GM23248 (cell line): ENCODE results near the gene CHMP5.
"Not testable (repeated sequence)": the region's sequence is repeated elsewhere in the genome, so short reads cannot be mapped to it uniquely, and the experiment has no call there.

Source experiments
- EZH2 ChIP-seq: fragments of 200-600 bp; sonication (generic); IDR thresholded peaks from 2 replicates; pipeline ENCODE4 v1.6.1; 2018; ENCODE audit warnings: antibody characterized with exemption, mild to moderate bottlenecking; ENCODE audit not compliant: insufficient read depth, poor library complexity, severe bottlenecking
- EZH2phosphoT487 ChIP-seq: fragments of 200-600 bp; sonication (generic); IDR thresholded peaks from 2 replicates; pipeline ENCODE4 v1.6.1; 2018; ENCODE audit warnings: antibody characterized with exemption, moderate library complexity, mild to moderate bottlenecking, low read depth; ENCODE audit not compliant: insufficient read depth

DNA sequence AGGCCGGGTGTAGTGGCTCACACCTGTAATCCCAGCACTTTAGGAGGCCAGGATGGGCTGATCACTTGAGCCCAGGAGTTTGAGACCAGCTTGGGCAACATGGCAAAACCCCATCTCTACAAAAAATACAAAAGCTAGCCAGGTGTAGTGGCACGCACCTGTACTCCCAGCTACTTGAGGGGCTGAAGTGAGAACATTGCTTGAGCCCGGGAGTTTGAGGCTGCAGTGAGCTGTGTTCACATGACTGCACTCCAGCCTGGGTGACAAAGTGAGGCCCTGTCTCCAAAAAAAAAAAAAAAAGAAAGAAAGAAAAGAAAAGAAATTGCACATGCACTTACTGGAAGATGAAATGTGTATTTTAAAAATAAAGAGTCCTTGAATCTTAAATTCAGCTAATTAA, 52.3 kb downstream of the CHMP5 start:
- TF ChIP-seq EZH2phosphoT487, EZH2: not testable (repeated sequence)
